T-helper 22 cell (primary cell): ENCODE results near the gene IGF2.

Experiments
- DNase-seq: peaks from one replicate; pipeline ENCODE4 v3.0.0-alpha.2; 2020; ENCODE audit warnings: low read depth

Gene IGF2

DNA sequence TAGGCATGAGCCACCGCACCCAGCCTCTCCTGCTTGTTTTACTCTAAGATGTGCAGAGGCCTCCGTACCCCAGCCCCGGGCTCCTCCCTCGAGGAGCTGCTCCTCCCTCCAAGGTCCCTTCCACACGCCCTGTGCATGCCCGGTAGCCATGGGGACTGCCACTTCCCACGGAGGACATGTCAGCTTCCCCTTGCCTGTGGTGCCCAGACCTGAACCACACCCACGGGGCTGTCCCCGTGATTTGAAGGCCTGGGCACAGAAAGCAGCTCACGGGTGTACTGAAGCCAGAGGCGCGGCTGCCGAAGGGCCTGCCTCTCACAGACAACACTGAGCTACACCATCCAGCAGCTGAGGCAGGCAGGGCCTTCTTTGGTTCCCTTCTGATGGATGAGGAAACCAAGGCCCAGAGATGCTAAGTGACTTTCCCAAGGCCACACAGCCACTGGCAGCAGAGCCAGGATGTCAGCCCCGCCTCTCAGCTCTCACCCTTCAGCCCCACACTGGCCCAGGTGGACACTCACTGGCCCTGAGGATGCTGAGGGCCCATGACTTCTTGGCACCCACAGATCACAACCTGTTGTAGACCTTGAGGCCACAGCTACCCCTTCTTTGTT, 14.5 kb upstream of the IGF2 start:
- no peak for DNase-seq

DNA sequence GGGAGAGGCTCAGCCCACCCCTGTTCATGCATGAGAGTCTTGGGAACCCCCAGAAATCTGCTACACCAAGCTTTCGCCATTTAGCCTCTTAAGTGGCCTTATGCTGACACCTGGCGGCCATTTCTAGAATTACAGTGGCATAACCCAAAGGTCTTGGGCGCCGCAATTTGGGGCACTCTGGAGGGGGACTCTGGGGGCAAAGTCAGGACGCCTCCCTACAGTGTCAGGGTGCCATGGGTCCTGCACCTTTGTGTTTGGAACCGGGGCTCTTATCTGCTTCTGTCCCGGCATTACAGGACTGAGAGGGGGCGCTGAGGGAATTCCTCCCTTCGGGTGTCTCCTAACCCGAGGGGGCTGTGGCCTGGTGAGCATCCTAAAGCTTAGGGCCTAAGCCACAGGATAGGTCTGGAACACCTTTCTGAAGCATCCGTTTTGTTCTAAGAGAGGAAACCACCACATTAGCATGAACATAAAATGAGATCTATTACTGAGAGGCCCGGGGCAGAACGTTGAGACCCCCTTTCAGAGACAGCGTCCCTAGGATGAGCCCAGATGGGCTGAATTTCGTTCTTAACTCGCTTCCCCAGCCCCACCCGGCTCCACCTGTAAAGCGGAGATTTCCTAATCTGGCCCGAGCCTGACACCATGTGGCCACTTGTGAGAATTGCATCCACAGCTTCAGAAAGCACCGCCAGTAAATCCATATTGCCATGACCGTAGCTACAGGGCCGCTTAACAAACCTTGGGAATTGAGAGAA, 12.5 kb upstream of the IGF2 start:
- peak; percentile 52 for DNase-seq

DNA sequence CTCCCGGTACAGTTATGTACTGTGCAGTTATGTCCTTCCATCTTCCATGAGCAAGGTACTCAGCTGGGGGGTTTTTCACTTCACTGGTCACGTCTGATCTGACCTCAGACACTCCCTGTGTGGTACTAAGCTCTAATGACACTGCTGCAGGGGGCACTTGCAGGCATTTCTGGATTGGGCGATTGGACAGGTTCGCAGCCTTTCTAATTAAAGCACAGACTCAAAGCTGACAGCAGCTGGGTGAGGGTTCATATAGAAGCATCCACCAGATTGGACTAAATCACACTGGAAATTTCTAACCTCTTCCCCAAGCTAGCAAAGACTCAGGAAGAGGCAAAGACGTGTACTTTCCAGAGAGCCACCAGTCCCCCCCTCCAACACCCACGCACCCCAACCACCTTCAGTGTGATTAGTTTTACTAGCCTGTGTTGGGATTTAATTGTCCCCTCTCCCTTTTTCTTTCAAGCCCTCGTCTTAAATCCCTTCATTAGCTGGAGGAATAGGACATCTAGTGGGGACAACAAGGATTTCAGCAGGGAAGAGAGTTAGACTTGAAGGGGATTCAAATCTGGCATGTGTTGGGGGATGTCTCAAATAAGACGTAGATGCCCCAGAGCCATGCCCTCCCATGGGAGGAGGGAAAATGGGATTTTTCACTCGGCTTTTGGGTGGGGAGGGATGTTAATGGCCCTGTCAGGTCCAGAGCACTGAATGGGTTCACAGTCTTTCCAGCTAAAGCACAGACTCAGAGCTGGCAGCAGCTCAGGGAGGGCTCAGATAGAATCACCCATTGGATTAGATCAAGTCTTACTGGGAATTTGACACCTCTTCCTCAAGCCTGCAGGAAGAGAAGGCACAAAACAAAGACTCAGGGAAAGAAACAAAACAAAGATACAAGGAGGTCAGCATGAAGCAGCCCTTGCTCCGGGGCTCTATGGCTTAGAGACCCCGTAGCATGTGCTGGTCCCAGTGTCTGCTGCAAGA, 11.0 kb upstream of the IGF2 start:
- DNase-seq: no peak

DNA sequence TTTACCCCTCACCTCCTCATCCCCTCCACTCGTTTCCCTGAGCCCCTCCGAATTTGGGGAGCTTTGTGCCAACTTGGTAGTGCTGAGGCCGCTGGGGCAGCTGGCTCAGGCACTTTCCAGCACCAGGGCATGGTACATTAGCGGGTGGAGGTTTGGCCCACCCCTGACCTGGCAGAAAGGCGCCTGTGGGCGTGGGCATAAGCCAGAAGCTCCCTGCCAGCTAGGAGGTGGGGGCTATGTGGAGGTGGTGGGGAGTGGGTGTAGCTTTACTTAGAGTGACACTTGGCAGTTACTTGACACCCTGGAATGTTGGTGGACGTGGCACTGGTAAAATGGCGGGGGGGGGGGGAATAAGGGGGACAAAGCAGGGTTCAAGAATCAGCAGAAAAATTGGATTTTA, 10.3 kb upstream of the IGF2 start:
- no peak for DNase-seq

DNA sequence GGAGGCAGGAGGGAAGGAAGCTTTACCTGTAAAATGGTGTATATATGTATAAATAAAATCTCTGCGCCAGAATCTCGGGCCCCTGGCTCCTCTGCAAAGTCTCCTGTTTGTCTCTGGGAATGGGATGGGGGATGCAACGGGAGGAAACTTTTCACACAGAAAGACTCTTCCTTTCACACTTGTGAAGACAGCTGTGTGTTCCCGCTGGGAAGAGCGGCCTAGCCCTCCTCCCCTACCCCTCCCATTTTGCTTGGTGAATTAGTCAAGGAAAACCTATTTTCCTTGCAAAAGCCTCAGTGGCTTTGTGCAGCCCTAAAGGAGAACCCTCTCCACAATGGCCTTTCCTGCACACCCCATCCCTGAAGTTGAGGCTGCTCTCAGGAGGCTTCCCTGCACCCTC, 9.4 kb upstream of the IGF2 start:
- no peak for DNase-seq

DNA sequence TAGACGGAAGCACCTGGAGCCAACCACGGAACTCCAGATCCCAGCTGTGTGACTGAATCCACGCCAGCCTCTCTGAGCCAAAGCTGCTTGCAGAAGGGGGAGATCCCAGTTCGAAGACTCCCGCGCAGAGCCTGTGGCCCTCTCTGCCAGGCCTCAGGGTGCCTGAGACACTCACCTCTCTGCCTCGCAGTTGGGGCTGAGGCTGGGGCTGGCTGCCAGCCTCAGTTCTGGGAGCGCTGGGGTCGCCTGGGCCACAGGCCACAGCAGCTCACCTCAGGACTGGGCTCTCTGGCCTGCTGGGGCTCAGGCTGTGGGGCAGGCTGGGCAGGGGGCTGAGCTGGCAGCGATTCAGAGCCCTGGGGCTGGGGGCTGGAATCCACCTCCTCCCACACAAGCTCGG, 8.2 kb upstream of the IGF2 start:
- no peak for DNase-seq

DNA sequence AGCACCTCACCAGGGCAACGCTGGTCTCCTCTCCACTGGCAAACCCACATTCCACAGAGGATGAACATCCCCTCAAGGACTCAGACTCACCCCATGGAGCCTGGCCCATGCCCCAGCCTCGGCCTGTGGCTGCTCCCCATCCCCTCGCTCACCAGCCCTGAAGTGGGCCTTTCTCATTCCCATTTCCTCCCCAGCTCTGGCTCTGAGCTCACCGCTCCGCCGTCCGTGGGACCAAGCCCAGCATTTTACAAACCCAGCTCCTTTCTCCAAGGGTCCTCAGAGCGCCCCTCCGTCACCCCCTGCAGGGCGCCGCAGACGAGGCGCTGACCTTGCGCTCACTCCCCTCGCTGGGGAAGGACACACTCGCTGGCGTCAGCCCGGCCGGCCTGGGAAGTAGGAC, 6.9 kb upstream of the IGF2 start:
- DNase-seq: no peak

DNA sequence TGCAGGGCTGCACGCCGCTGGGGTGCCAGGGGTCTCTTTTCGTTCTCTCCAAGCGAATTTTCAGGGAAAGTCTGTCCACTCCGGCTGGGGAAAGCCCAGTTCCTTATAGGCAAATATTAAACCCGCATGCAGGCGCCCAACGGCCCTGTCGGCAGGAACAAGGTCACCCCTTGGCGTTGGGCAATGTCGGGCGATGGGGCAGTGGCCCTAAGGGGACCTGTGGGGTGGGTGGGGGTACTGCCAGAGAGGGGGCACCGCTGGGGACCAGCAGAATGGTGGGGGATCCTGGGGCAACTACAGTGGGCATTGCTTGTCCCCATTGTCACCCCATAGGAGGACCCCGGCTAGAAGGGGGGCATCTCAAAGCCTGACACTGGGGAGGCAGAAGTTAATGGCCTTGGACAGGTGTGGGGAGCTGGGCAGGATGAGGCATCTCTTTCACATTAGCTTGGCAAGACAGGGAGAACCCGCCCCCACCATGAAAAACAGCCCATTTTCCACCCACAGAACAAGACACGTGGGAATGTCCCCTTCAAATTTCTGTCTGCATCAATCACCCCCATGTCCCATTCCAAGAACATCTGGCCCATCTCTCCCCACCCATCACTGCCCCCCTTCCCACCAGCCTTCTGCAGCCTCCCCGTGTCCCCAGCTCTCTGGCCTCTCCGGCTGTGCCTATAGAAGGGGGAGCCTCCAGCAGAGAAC, 5.5 kb upstream of the IGF2 start:
- DNase-seq: no peak

DNA sequence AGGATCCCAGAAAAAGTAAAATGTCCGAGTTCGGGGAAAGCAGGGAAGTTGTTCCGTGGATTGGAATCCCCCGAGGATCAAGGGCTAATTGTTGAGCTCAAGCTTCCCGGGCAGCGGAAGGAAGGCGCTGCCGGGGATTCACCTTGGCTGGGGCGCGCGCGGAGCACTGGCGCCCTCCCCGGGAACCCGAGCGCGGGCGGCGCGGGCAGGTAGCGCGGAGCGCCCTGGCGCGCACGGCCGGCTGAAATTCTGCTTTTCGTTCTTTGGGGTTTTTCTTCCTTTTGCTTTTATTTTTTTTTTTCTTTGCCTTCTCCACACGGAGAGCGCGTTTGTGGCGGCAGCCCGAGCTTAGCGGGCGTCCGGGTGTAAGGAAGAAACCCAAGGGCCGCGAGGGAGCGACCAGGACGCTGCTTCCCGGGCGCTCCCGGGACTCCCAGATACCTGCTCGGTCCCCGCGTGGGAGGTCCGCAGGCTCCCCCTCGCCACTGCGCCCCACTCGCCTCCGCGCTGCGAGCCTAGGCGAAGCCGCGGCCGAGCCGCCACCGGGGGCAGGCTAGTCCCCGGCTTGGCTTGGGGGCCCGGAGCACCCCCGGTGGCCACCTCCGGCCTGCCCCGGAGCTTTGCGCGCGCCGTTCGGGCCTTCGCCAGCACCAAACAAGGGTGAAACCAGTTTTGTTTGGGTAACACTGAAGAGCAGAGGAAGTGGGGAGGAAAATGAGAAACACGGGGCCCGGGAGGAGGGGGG, 4.8 kb upstream of the IGF2 start:
- DNase-seq: no peak

DNA sequence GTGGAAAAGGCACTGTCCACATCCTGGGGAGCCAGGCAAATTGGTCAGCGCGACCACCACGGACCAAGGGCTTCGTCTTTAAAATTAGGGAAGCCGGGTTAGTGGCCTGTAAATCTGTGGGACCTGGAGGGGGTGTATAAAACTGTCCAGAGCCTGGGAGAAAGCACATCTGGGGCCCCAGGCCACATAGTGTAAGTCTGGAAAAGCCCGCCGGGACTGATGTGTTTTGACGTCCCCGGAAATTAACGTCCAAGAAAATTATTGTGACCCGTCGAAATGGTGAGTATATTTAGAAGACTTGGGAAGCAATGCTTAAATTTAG, 4.2 kb upstream of the IGF2 start:
- DNase-seq: no peak

DNA sequence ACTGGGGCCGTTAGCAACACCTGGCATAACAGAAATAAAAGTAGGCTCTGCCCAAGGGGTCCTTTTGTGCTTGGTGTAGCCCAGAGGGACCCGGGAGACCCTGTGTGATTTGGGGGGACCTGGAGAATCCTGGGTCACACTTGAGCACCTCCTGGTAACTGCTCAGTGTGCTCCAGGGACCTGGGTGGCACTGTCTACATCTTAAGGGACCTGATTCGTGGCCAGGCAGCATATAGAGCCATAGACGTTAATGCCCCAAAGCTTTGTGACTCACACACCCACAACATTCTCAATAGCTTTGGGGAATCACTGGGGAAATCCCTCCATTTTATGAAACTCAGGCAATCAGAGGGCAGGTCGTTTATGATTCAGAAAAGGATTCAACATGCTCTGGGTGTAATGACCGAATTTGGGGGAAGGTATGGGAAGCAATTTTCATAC, 3.6 kb upstream of the IGF2 start:
- no peak for DNase-seq

DNA sequence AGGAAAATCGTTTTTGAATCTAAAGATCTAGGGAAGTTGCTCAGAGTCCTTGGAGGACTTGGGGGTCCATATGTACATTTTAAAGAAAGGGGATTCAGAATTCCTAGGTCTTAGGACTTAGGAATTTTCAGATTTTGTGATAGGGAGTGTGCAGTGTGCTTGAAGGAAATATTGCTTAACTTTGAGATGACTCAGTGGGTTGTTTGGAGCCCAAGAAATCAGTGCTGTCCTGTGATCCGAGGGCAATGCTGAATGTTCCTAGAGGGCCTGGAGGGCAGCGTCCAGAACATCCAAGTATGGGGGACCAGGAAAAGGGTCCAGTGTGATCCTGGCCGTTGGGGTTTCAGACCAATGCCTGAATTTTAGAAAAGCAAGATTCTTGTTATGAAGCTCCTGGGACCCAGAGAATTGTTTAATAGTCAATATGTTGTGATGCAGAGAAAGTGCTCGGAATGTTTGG, 3.1 kb upstream of the IGF2 start:
- DNase-seq: no peak

DNA sequence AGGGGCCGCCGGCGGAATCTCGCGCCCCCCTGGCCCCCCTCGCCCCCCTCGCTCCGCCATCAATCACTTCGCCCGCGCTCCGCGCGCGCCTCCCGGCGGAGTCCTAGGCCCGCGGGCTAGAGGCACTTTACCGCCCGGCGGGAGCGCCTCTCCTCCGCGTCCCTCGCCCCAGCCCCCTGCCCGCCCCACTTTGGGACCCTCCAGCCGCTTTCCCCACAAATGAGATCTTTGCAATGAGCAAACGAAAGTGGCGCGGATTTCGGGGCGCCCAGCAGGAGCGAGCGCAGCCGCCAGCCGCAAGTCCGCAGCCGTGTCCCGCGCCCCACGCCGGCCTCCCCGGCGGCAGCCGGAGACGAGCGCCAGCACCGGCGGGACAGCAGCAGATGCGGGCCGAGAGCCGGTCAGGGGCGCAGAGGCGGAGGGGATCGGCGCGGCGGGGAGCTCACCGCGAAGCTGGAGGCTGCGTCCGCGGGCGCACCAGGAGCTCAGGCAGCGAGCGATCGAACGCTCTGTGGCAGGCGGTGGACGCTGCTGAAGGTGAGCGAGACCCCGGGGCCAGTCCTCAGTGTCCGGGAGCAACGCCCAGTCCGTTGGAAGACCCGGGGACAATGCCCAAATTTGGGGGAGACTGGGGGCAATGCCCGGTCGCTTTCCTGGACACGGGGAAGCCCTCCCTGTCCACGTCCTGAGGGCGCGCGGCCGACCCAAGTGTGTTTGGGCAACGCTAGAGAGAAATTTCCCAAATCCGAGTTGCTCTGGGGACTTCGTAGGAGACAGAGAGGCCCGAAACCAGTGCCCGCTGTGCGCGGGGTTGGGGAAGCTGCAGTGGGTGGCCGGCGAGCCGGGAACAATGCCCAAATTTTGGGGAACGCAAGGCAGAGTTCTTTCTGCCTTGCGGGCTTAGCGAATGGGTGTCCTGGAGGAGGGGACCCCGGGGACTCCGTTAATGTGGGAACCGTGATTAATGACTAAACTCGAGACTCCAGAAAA, 1.5 kb upstream of the IGF2 start:
- no peak for DNase-seq

DNA sequence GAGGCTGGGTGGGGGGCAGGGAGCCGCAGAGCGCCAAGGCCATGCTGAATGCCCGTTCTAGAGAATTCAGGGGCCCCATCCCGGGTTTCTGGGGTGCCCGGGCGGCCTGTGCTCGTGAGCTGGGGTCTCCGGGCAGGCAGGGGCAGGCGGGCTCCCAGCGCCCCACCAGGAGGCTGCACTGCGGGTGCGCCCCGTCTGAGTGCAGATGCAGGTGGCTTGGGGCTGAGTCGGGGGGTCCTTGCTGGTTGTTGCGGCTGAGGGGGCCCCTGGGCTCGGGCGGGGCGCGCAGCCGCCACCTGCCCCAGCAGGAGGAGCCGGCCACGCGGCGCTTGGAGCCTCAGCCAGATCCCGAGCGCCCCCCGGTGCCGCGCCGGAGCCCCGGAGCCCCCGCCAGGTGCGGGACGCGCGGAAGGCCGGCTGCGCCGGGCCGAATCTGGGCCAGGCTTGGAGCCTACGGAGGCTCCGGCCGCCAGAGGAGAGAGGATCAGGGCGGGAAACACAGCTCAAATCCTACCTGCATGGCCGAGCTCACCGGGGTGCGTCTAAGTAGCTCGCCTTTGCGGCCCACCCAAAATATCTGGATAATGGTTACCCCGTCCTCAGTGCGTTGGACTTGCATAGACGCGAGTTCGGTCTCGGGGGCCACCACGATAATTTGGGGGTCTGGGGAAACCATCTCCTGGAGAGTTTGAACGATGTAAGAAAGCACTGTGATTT, 590 bp upstream of the IGF2 start:
- DNase-seq: no peak

DNA sequence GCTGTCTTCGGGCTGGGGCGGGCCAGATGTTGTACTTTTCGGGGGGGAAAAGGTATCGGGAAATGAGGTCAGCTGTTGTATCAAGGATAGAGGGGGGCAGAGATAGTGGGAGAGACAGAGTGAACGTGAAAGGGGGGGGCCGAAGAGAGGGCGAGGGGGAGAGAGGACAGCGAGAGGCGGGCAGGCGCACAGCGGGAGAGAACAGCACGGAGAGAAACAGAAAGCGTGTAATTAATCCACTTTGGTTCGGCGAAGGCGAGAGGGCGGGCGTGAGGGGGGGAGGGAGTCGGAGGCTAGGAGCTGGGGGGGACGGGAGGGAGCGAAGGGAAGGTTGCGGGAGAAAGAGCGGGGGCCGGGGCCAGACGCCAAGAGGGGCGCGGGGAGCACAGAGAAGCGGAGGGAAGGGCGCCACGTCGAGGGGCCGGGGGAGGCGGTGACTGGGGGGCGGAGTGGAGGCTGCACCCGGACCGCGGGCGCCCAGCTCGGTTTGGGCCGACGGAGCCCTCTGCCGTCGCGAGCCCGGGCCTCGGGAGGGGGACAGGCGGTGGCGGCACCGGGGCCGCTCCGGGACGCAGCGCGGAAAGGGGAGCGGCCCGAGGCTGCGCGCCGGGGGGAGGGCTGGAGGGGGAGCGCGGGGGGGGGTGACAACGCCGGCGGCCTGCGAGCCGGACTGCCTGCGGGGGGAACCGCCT, 612 bp downstream of the IGF2 start:
- no peak for DNase-seq

DNA sequence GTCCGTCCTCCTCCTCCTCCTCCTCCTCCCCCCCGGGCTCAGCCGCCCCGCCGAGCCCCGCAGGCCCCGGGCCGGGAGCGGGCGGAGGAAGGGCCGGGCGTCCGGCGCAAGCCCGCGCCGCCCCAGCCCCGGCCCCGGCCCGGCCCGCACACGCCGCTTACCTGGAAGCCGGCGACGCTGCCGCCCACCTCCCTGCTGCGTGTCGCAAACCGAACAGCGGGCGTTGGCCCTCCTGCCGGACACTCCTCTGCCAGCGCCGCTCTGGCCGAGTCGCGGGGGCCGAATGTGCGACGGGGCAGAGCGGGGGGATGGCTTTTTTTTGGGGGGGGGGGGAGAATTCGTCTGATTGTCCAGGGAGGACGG, 1.1 kb downstream of the IGF2 start:
- no peak for DNase-seq

DNA sequence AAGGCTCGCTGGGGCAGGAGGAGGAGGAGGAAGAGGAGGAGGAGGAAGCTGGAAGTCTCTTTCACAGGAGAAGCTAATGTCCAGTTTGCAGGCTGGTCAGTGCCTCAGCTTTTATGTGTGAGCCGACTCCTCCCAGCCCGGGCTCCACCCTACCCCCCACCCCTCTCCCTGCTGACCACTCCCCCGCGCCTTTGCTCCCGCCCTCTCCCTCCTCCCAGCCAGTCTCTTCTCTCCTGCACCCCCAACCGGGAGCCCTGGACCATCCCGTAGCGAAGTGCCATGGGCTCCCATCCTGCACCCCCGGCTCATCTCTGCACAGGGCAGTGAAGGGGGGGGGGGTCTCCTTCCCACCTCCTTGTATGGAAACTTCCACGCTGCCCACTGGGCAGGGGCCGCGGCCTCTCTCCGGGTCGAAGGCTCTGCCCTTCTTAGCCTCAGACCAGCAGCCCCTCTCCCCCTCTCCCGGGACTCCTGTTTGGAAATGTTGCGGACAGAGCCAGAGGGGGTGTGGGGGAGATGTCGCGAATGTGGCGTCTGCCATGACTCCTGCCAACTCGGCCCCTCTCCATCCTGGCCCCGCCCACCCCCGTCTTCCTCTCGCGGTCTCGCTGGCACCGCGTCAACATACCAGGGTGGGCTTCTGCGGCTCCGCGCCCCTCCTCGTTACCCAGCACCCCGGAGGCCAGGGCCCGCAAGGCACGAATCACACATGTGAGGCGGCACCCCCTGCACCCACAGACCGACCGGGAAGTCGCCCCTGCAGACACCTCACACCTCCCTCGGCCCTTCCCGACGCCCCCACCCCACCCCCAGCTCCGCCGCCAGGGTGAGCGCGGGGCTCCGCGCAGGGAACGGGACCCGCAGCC, 1.8 kb downstream of the IGF2 start:
- DNase-seq: no peak

DNA sequence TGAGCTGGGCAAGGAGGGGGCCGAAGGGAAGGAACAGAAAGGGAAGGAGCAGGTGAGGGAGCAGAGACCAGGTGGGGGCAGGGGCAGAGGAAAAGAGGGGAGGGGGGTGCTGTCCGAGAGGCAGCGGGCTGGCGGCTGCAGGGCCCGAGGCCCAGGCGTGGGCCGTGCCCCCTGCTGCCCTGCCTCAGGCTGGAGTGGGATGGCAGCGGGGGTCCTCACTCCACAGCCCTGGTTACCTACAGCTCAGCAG, 2.3 kb downstream of the IGF2 start:
- no peak for DNase-seq
